ENCODE measurements around the gene ZNF831. TPM values are rescaled to one million over a fixed set of nuclear protein-coding genes. Genes with fewer than 3 reads are reported as not detected.

The ZNF831 gene
- total RNA-seq, 1 experiment from 2014 or later, result 0.04 TPM

DNA sequence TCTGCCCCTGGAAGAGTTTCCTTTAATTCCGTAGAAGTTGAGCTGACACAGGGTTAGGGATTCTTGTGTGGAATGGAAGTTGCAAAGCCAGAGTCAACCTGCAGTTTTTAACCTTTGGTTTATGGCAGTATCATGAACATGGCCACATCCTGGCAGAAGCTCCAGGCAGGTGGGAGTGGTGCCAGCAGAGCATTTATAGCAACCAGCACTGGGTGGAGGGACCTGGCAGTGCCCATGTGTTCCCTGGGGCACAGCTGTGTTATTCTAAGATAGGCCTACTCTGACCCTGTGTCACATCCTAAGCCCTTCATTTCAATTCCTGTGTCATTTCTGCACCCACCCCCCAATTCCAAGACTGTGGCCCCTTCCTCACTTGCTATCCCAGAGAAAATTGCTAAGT lies 26.1 kb upstream of the ZNF831 start (continued):
- TF ChIP-seq, protein P1, sequence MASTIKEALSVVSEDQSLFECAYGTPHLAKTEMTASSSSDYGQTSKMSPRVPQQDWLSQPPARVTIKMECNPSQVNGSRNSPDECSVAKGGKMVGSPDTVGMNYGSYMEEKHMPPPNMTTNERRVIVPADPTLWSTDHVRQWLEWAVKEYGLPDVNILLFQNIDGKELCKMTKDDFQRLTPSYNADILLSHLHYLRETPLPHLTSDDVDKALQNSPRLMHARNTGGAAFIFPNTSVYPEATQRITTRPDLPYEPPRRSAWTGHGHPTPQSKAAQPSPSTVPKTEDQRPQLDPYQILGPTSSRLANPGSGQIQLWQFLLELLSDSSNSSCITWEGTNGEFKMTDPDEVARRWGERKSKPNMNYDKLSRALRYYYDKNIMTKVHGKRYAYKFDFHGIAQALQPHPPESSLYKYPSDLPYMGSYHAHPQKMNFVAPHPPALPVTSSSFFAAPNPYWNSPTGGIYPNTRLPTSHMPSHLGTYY (CRISPR knock-in tag; IDR thresholded peaks at IDR 0.05), result no peak
- TF ChIP-seq SOX15 (CRISPR knock-in tag; IDR thresholded peaks at IDR 0.05) (no peak), SP1 (CRISPR knock-in tag; conservative IDR thresholded peaks at IDR 0.05) (no peak), OVOL2 (CRISPR knock-in tag; IDR thresholded peaks at IDR 0.05; ENCODE audit: borderline replicate concordance) (no peak), ZNF317 (CRISPR knock-in tag; IDR thresholded peaks at IDR 0.05; ENCODE audit: borderline replicate concordance, low read depth) (no peak), FOXP1 (CRISPR knock-in tag; IDR thresholded peaks at IDR 0.05; ENCODE audit: borderline replicate concordance) (no peak), NR1H2 (CRISPR knock-in tag; IDR thresholded peaks at IDR 0.05) (no peak)
- TF ChIP-seq, protein P2, sequence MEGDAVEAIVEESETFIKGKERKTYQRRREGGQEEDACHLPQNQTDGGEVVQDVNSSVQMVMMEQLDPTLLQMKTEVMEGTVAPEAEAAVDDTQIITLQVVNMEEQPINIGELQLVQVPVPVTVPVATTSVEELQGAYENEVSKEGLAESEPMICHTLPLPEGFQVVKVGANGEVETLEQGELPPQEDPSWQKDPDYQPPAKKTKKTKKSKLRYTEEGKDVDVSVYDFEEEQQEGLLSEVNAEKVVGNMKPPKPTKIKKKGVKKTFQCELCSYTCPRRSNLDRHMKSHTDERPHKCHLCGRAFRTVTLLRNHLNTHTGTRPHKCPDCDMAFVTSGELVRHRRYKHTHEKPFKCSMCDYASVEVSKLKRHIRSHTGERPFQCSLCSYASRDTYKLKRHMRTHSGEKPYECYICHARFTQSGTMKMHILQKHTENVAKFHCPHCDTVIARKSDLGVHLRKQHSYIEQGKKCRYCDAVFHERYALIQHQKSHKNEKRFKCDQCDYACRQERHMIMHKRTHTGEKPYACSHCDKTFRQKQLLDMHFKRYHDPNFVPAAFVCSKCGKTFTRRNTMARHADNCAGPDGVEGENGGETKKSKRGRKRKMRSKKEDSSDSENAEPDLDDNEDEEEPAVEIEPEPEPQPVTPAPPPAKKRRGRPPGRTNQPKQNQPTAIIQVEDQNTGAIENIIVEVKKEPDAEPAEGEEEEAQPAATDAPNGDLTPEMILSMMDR (IDR thresholded peaks at IDR 0.05), result no peak
- TF ChIP-seq, protein P3, sequence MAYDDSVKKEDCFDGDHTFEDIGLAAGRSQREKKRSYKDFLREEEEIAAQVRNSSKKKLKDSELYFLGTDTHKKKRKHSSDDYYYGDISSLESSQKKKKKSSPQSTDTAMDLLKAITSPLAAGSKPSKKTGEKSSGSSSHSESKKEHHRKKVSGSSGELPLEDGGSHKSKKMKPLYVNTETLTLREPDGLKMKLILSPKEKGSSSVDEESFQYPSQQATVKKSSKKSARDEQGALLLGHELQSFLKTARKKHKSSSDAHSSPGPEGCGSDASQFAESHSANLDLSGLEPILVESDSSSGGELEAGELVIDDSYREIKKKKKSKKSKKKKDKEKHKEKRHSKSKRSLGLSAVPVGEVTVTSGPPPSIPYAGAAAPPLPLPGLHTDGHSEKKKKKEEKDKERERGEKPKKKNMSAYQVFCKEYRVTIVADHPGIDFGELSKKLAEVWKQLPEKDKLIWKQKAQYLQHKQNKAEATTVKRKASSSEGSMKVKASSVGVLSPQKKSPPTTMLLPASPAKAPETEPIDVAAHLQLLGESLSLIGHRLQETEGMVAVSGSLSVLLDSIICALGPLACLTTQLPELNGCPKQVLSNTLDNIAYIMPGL (CRISPR knock-in tag; IDR thresholded peaks at IDR 0.05), result no peak
- TF ChIP-seq, protein P4, sequence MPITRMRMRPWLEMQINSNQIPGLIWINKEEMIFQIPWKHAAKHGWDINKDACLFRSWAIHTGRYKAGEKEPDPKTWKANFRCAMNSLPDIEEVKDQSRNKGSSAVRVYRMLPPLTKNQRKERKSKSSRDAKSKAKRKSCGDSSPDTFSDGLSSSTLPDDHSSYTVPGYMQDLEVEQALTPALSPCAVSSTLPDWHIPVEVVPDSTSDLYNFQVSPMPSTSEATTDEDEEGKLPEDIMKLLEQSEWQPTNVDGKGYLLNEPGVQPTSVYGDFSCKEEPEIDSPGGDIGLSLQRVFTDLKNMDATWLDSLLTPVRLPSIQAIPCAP (CRISPR knock-in tag; IDR thresholded peaks at IDR 0.05), result no peak

DNA sequence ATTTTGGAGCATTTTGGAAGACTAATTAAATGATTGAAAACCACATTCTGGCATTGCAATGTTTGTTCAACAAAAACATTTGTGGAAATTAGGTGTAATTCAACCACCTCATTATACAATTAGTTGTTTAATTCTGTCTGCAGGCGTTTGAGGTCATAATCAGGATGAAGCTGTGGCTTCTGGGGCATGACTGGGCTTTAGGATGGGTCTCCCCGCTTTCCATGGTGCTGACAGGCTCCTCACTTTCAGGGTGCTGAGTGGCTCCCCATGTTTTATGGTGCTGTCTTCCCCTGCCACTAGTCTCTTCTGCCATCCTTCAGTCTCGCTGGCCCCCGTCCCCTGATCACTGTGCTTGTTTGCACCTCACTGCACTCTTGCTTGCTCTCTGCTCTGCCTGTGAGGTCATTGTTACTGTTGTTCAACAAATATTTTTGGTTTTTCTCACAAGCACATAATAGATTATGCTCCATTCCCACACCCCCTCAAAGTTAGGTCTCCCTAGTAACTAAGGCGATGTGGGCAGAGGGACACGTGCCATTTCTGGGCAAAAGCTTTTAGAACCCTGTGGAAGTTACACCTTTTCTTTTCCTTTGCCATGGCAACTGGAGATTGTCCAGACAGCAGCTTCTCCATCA lies 25.4 kb upstream of the ZNF831 start:
- ChIA-PET CTCF (no interaction called here), POLR2A (no interaction called here)
- H3K36me3 Mint-ChIP-seq, result peaks cover 21% of the 10 kb centered on the region
- no peak overlapping the region for H3K4me3 Mint-ChIP-seq
- no peak for DNase-seq (ENCODE audit: low spot score)
- TF ChIP-seq, protein P4 (CRISPR knock-in tag; IDR thresholded peaks at IDR 0.05), result no peak
- TF ChIP-seq ZNF671 (CRISPR knock-in tag; IDR thresholded peaks at IDR 0.05) (no peak), OVOL2 (CRISPR knock-in tag; IDR thresholded peaks at IDR 0.05; ENCODE audit: borderline replicate concordance) (no peak), ELF4 (CRISPR knock-in tag; IDR thresholded peaks at IDR 0.05; ENCODE audit: low read depth) (no peak), TCF7 (CRISPR knock-in tag; IDR thresholded peaks at IDR 0.05; ENCODE audit: low read depth) (no peak), ESRRA (CRISPR knock-in tag; IDR thresholded peaks at IDR 0.05; ENCODE audit: borderline replicate concordance) (no peak), ZNF219 (CRISPR knock-in tag; IDR thresholded peaks at IDR 0.05; ENCODE audit: borderline replicate concordance) (no peak)
- TF ChIP-seq, protein P5, sequence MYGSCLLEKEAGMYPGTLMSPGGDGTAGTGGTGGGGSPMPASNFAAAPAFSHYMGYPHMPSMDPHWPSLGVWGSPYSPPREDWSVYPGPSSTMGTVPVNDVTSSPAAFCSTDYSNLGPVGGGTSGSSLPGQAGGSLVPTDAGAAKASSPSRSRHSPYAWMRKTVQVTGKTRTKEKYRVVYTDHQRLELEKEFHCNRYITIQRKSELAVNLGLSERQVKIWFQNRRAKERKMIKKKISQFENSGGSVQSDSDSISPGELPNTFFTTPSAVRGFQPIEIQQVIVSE (CRISPR knock-in tag; IDR thresholded peaks at IDR 0.05; ENCODE audit: borderline replicate concordance), result no peak
- H3K4me1 Mint-ChIP-seq, result no peaks in the 10 kb centered on the region
- peaks cover 58% of the 10 kb centered on the region for H3K9me3 Mint-ChIP-seq
- no peak for ATAC-seq
- no peak overlapping the region for H3K27ac Mint-ChIP-seq
- H3K27me3 Mint-ChIP-seq (ENCODE audit: low read depth), result peaks cover 12% of the 10 kb centered on the region

DNA sequence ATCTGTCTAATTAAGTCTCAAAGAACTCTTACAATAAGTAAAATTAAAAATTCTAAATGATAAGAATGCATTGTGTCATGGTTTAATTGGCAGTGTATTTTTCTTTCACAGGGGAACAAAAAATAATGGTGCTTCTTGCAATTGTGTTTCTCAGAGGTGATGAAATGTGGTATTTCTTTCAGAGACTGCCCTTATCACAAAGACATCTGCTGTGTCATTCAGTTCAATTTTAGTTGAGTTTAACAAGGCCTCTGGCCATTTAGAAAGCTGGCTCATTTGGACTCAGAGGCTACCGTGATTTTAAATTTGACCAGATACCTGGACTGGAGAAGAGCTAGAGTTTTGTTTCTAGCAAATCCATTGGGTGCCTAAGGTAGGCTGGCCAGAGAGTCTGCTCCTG lies 23.6 kb upstream of the ZNF831 start:
- H3K9me3 Mint-ChIP-seq, result peaks cover 43% of the 10 kb centered on the region
- TF ChIP-seq, protein P1 (CRISPR knock-in tag; IDR thresholded peaks at IDR 0.05), result no peak
- TF ChIP-seq, protein P5 (CRISPR knock-in tag; IDR thresholded peaks at IDR 0.05; ENCODE audit: borderline replicate concordance), result no peak
- TF ChIP-seq, protein P6, sequence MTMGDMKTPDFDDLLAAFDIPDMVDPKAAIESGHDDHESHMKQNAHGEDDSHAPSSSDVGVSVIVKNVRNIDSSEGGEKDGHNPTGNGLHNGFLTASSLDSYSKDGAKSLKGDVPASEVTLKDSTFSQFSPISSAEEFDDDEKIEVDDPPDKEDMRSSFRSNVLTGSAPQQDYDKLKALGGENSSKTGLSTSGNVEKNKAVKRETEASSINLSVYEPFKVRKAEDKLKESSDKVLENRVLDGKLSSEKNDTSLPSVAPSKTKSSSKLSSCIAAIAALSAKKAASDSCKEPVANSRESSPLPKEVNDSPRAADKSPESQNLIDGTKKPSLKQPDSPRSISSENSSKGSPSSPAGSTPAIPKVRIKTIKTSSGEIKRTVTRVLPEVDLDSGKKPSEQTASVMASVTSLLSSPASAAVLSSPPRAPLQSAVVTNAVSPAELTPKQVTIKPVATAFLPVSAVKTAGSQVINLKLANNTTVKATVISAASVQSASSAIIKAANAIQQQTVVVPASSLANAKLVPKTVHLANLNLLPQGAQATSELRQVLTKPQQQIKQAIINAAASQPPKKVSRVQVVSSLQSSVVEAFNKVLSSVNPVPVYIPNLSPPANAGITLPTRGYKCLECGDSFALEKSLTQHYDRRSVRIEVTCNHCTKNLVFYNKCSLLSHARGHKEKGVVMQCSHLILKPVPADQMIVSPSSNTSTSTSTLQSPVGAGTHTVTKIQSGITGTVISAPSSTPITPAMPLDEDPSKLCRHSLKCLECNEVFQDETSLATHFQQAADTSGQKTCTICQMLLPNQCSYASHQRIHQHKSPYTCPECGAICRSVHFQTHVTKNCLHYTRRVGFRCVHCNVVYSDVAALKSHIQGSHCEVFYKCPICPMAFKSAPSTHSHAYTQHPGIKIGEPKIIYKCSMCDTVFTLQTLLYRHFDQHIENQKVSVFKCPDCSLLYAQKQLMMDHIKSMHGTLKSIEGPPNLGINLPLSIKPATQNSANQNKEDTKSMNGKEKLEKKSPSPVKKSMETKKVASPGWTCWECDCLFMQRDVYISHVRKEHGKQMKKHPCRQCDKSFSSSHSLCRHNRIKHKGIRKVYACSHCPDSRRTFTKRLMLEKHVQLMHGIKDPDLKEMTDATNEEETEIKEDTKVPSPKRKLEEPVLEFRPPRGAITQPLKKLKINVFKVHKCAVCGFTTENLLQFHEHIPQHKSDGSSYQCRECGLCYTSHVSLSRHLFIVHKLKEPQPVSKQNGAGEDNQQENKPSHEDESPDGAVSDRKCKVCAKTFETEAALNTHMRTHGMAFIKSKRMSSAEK (CRISPR knock-in tag; IDR thresholded peaks at IDR 0.05; ENCODE audit: borderline replicate concordance), result no peak
- no peak for TF ChIP-seq PRRX2 (CRISPR knock-in tag; IDR thresholded peaks at IDR 0.05)
- DNase-seq (ENCODE audit: low spot score) (no peak), ATAC-seq (no peak)
- no peaks in the 10 kb centered on the region for H3K4me1 Mint-ChIP-seq
- H3K27ac Mint-ChIP-seq, result no peak overlapping the region
- ChIA-PET POLR2A (no interaction called here), CTCF (no interaction called here)
- H3K27me3 Mint-ChIP-seq (ENCODE audit: low read depth), result peaks cover 12% of the 10 kb centered on the region
- no peak overlapping the region for H3K4me3 Mint-ChIP-seq
- H3K36me3 Mint-ChIP-seq, result peaks cover 19% of the 10 kb centered on the region

Measured in WTC11 (cell line).